Loucy (cell line): Measurements from ENCODE around the gene SLC7A11.

Source experiments
- H2AFZ ChIP-seq: fragments of 200-600 bp; sonication (generic); 2 replicates; pipeline ENCODE4 v1.6.0; 2016; ENCODE audit warnings: antibody characterized with exemption, mild to moderate bottlenecking, low read length, moderate library complexity
- H3F3A ChIP-seq: fragments of 200-600 bp; 2 replicates; pipeline ENCODE4 v1.6.0; 2016; ENCODE audit warnings: antibody characterized with exemption, low read depth, mild to moderate bottlenecking
- H3K27me3 ChIP-seq: fragments of 200-600 bp; sonication (generic); 2 replicates; pipeline ENCODE4 v1.6.1; 2014; ENCODE audit warnings: low read length, mild to moderate bottlenecking; ENCODE audit not compliant: insufficient read depth, poor library complexity, severe bottlenecking
- H3K36me3 ChIP-seq: fragments of 200-600 bp; sonication (generic); 2 replicates; pipeline ENCODE4 v1.6.1; 2016; ENCODE audit warnings: low read length; ENCODE audit not compliant: insufficient read depth
- H3K4me1 ChIP-seq: fragments of 200-600 bp; sonication (generic); 2 replicates; pipeline ENCODE4 v1.5.1; 2014; ENCODE audit warnings: low read length, mild to moderate bottlenecking; ENCODE audit not compliant: insufficient read depth, poor library complexity, severe bottlenecking
- H3K4me2 ChIP-seq: fragments of 200-600 bp; sonication (generic); 2 replicates; pipeline ENCODE4 v1.6.0; 2014; ENCODE audit warnings: antibody characterized with exemption, low read length, low read depth, mild to moderate bottlenecking; ENCODE audit not compliant: poor library complexity, severe bottlenecking
- H3K4me3 ChIP-seq: fragments of 200-600 bp; sonication (generic); 2 replicates; pipeline ENCODE4 v1.5.1; 2014; ENCODE audit warnings: low read length, mild to moderate bottlenecking, mixed read lengths; ENCODE audit not compliant: poor library complexity, severe bottlenecking
- H3K79me2 ChIP-seq: fragments of 200-600 bp; sonication (generic); 2 replicates; pipeline ENCODE4 v1.6.1; 2014; ENCODE audit warnings: low read length; ENCODE audit not compliant: insufficient read depth
- H3K9ac ChIP-seq: fragments of 200-600 bp; sonication (generic); 2 replicates; pipeline ENCODE4 v1.6.0; 2014; ENCODE audit warnings: mild to moderate bottlenecking, low read depth, low read length, moderate library complexity; ENCODE audit not compliant: poor library complexity, severe bottlenecking
- H3K9me2 ChIP-seq: fragments of 200-600 bp; sonication (generic); replicated peaks from 2 replicates; pipeline ENCODE4 v1.6.1; 2016; ENCODE audit warnings: low read depth, low read length, mixed read lengths
- H3K9me3 ChIP-seq: fragments of 200-600 bp; sonication (generic); 2 replicates; pipeline ENCODE4 v1.6.1; 2014; ENCODE audit warnings: mild to moderate bottlenecking, antibody characterized with exemption, low read length, low read depth; ENCODE audit not compliant: insufficient read depth
- H4K20me1 ChIP-seq: fragments of 200-600 bp; sonication (generic); 2 replicates; pipeline ENCODE4 v1.6.0; 2014; ENCODE audit warnings: antibody characterized with exemption, low read length, mild to moderate bottlenecking; ENCODE audit not compliant: insufficient read depth, poor library complexity, severe bottlenecking
- EZH2phosphoT487 ChIP-seq: fragments of 200-600 bp; IDR thresholded peaks from 2 replicates; pipeline ENCODE4 v1.6.1; 2018; ENCODE audit warnings: antibody characterized with exemption, mild to moderate bottlenecking, moderate library complexity, borderline replicate concordance
- TF ChIP-seq, protein P1 (sequence below): fragments of 200-600 bp; sonication (generic); conservative IDR thresholded peaks from 2 replicates; pipeline ENCODE4 v1.5.1; 2014; ENCODE audit warnings: mild to moderate bottlenecking, antibody characterized with exemption, low read length

SLC7A11 gene

DNA sequence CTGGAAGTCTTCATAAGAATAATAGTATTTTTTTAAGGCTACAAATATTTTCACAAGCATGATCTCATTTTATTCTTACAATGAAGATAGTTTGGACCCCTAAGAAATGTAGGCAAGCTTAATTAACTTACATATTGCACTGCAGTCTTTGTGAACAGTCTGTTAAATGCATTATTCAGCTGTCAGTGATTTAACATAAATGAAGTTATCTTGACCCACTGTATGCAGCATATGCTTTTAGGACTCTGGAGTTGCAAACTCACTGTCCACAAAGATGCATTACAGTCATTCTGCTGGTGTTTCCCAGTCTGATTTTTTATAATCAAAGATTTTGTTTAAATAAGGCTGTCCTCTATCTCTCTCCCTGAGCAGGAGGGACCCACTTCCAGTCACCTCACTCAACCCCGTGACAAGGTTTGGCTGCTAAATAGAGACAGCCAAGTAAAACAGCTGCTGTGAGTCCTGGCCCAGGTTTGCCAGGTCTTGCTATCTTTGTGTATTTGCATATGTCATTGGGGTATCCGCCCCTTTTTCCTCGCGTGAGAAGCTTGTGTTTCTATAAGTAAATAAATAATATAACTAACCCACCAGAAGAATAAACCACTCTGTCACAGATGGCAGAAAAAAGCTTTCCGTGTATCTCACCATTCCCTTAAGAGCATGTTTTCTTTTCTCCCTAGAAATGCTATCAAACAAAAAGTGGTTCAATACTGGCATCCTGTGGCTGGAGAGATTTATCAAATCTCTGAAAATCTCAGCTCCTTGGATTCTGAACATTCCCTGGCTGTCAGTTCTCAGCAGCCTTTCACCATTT, 67.0 kb downstream of the SLC7A11 start:
- Histone ChIP-seq H3K4me1 (no peaks in the 10 kb centered on the region), H3K79me2 (no peaks in the 10 kb centered on the region), H2AFZ (no peak overlapping the region), H3K4me3 (no peak overlapping the region), H3K27me3 (no peaks in the 10 kb centered on the region), H3K4me2 (no peak overlapping the region), H3F3A (no peaks in the 10 kb centered on the region), H3K9ac (no peak overlapping the region), H4K20me1 (no peaks in the 10 kb centered on the region), H3K9me3 (no peaks in the 10 kb centered on the region), H3K36me3 (peaks cover 8% of the 10 kb centered on the region; the same call in 1 of the 2 replicates), H3K9me2 (no peaks in the 10 kb centered on the region)
- TF ChIP-seq EZH2phosphoT487 = no peak
- TF ChIP-seq, protein P1, sequence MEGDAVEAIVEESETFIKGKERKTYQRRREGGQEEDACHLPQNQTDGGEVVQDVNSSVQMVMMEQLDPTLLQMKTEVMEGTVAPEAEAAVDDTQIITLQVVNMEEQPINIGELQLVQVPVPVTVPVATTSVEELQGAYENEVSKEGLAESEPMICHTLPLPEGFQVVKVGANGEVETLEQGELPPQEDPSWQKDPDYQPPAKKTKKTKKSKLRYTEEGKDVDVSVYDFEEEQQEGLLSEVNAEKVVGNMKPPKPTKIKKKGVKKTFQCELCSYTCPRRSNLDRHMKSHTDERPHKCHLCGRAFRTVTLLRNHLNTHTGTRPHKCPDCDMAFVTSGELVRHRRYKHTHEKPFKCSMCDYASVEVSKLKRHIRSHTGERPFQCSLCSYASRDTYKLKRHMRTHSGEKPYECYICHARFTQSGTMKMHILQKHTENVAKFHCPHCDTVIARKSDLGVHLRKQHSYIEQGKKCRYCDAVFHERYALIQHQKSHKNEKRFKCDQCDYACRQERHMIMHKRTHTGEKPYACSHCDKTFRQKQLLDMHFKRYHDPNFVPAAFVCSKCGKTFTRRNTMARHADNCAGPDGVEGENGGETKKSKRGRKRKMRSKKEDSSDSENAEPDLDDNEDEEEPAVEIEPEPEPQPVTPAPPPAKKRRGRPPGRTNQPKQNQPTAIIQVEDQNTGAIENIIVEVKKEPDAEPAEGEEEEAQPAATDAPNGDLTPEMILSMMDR = no peak

DNA sequence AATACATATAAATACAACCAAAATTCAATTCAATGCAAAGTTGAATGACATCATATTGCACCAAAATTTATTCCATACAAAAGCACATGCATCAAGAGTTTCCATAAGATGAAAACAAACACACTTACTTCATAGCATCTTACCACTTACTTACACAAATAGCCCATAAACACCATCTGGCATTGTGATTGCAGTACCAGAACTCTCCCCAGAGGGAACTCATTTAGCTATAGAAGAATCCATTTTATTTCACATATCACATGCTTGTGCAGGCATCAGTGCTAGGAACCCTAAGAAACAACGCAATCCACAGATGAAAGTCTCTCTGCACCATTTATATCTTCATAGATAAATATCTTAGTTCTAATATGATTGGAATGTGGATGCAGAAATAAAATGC, 77.9 kb downstream of the SLC7A11 start:
- H3K36me3 ChIP-seq = no peaks in the 10 kb centered on the region
- no peaks in the 10 kb centered on the region for H3F3A ChIP-seq
- no peaks in the 10 kb centered on the region for H3K9me3 ChIP-seq
- H2AFZ ChIP-seq = no peak overlapping the region
- no peak overlapping the region for H3K4me2 ChIP-seq
- no peaks in the 10 kb centered on the region for H3K4me1 ChIP-seq
- no peak overlapping the region for H3K4me3 ChIP-seq
- TF ChIP-seq EZH2phosphoT487 = no peak
- TF ChIP-seq, protein P1 = no peak
- H3K27me3 ChIP-seq = no peaks in the 10 kb centered on the region
- no peaks in the 10 kb centered on the region for H4K20me1 ChIP-seq
- H3K79me2 ChIP-seq = no peaks in the 10 kb centered on the region
- H3K9ac ChIP-seq = no peak overlapping the region
- H3K9me2 ChIP-seq = no peaks in the 10 kb centered on the region

DNA sequence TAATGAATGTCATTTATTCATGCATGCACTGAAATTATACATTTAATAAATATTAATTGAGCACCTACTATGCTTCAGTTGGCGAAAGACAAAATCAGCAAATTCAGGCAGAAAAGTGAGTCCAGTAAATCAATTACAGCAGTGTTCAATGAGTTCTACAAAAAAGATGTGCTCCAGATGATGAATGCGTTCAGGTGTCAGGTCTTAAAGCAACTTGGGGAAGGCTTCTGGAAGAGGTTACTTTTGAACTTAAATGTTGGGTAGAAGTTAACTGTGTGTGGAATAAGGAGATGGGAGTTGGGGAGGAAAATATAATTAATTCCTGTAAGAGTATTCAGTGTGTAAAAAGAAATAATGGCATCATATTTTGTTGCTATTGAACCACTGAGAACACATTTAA, 79.0 kb downstream of the SLC7A11 start:
- no peaks in the 10 kb centered on the region for H4K20me1 ChIP-seq
- no peak overlapping the region for H3K4me3 ChIP-seq
- H3K36me3 ChIP-seq = no peaks in the 10 kb centered on the region
- H3K9ac ChIP-seq = no peak overlapping the region
- TF ChIP-seq, protein P1 = no peak
- no peak for TF ChIP-seq EZH2phosphoT487
- H3K79me2 ChIP-seq = no peaks in the 10 kb centered on the region
- H3F3A ChIP-seq = no peaks in the 10 kb centered on the region
- no peak overlapping the region for H2AFZ ChIP-seq
- H3K9me2 ChIP-seq = no peaks in the 10 kb centered on the region
- H3K4me2 ChIP-seq = no peak overlapping the region
- H3K27me3 ChIP-seq = no peaks in the 10 kb centered on the region
- H3K4me1 ChIP-seq = no peaks in the 10 kb centered on the region
- H3K9me3 ChIP-seq = no peaks in the 10 kb centered on the region
